Keratinocyte (primary cell): ENCODE measurements around the gene KLF11. TPM values are rescaled to one million over a fixed set of nuclear protein-coding genes. Genes with fewer than 3 reads are reported as not detected.
A peak's percentile ranks its signal among the peaks of the same experiment; 100 is the strongest.

Source experiments
- DNase-seq: peaks from one replicate; pipeline ENCODE4 v3.0.0-alpha.2; 2011; ENCODE audit warnings: low read depth, missing footprints, low spot score
- FAIRE-seq: peaks from 2 replicates; lab custom pipeline; 2011; peaks lifted over from hg19 to GRCh38; lab: Jason Lieb, UNC
- H2AFZ ChIP-seq: 2 replicates; pipeline ENCODE4 v1.6.0; 2012; ENCODE audit warnings: low read length, control low read depth, inconsistent platforms; ENCODE audit not compliant: control insufficient read depth
- H3K27ac ChIP-seq: 2 replicates; pipeline ENCODE4 v1.5.1; 2011; ENCODE audit warnings: low read length; ENCODE audit not compliant: control insufficient read depth, insufficient read depth
- H3K27me3 ChIP-seq: 3 replicates; pipeline ENCODE4 v1.6.0; 2011; ENCODE audit warnings: low read length; ENCODE audit not compliant: control insufficient read depth, insufficient read depth; ENCODE audit errors: extremely low read depth
- H3K36me3 ChIP-seq, 2 experiments: 2 replicates in 1 of 2; 3 replicates in 1 of 2; pipeline ENCODE4 v1.5.1; 2011; ENCODE audit warnings: low read length in 2 of 2, mild to moderate bottlenecking in 1 of 2; ENCODE audit not compliant: control insufficient read depth in 2 of 2, insufficient read depth in 2 of 2; ENCODE audit errors: extremely low read depth in 1 of 2
- H3K4me1 ChIP-seq: 3 replicates; pipeline ENCODE4 v1.5.1; 2011; ENCODE audit warnings: low read length; ENCODE audit not compliant: control insufficient read depth, insufficient read depth; ENCODE audit errors: extremely low read depth
- H3K4me2 ChIP-seq: 3 replicates; pipeline ENCODE4 v1.6.0; 2011; ENCODE audit warnings: low read depth, low read length; ENCODE audit not compliant: control insufficient read depth, insufficient read depth; ENCODE audit errors: extremely low read depth
- H3K4me3 ChIP-seq, 3 experiments: fragments of 200-600 bp in 1 of 3; sonication (generic) in 1 of 3; 2 replicates in 2 of 3; 3 replicates in 1 of 3; pipeline ENCODE4 v1.5.1; 2011 to 2016; ENCODE audit warnings: low read length in 3 of 3, mild to moderate bottlenecking in 3 of 3, control low read depth in 2 of 3, inconsistent platforms in 1 of 3, low read depth in 1 of 3, mixed read lengths in 1 of 3, mixed run types in 1 of 3, moderate library complexity in 1 of 3; ENCODE audit not compliant: control insufficient read depth in 2 of 3, insufficient read depth in 2 of 3; ENCODE audit errors: extremely low read depth in 1 of 3
- H3K79me2 ChIP-seq: 2 replicates; pipeline ENCODE4 v1.6.0; 2012; ENCODE audit warnings: low read length; ENCODE audit not compliant: control insufficient read depth, insufficient read depth
- H3K9ac ChIP-seq: 3 replicates; pipeline ENCODE4 v1.6.0; 2011; ENCODE audit warnings: low read length; ENCODE audit not compliant: control insufficient read depth, insufficient read depth; ENCODE audit errors: extremely low read depth
- H3K9me1 ChIP-seq: 3 replicates; pipeline ENCODE4 v1.6.0; 2011; ENCODE audit warnings: low read length; ENCODE audit not compliant: control insufficient read depth, insufficient read depth; ENCODE audit errors: extremely low read depth
- H3K9me3 ChIP-seq: 2 replicates; pipeline ENCODE4 v1.5.1; 2012; ENCODE audit warnings: low read depth, low read length; ENCODE audit not compliant: control insufficient read depth
- H4K20me1 ChIP-seq: 3 replicates; pipeline ENCODE4 v1.6.0; 2011; ENCODE audit warnings: low read length; ENCODE audit not compliant: control insufficient read depth, insufficient read depth; ENCODE audit errors: extremely low read depth
- EZH2 ChIP-seq: IDR thresholded peaks from one replicate; pipeline ENCODE4 v1.6.1; 2012; ENCODE audit warnings: inconsistent platforms, mild to moderate bottlenecking, low read length, moderate library complexity
- dilution Hi-C: fragments of 300-500 bp; cut with MboI; formaldehyde crosslinking; loops from one replicate; pipeline ENCODE4 v1.7.0; 2020; ENCODE audit warnings: low sequenced_read_pairs; ENCODE audit not compliant: extremely low pct_ligation_motif_present
- polyA plus RNA-seq, 5 experiments: library from polyadenylated mRNA; depleted of rRNA in 3 of 5; stranded (reverse) in 3 of 5; stranded (forward) in 1 of 5; unstranded in 1 of 5; fragments of >200 nt; gene quantifications; 1 replicate in 1 of 5; 2 replicates in 3 of 5; 3 replicates in 1 of 5; pipeline versions ENCODE4 v1.2.1 to v1.2.3, GENCODE V29; 2011 to 2012; ENCODE audit warnings: missing spikeins in 2 of 5, low read depth in 1 of 5, low replicate concordance in 1 of 5
- TF ChIP-seq, protein P1 (sequence below), 3 experiments: IDR thresholded peaks in 1 of 3; conservative IDR thresholded peaks in 1 of 3; optimal IDR thresholded peaks in 1 of 3; 2 replicates in 2 of 3; 3 replicates in 1 of 3; pipeline versions ENCODE3 to v1.5.1; 2011; ENCODE audit warnings: low read length in 3 of 3, mild to moderate bottlenecking in 3 of 3, moderate library complexity in 2 of 3, control low read depth in 1 of 3, inconsistent platforms in 1 of 3; ENCODE audit not compliant: insufficient read depth in 2 of 3; ENCODE audit errors: extremely low read depth in 1 of 3

The KLF11 gene
- polyA plus RNA-seq, 1 donor (not counting 4 experiments of a cell fraction or from before 2014, with no cell fraction given), result 7.0 TPM

DNA sequence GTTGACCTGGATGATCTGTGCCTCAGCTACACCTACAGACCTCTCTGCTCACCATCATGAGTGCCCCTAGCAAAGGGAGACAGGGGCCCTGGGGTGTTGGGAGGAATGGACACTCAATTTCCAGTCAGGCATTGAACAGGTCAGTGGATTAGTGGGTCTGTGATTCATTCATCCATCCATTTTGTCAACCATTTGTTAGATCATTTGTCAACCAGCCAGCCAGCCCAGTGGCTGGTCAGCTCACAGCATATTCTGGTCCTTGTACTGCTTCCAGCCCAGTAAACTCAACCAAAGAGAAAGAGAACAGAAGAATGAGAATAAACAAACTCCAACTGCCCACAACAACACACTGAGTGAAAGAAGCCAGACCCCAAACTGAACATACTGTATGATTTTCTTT lies 4.6 kb upstream of the KLF11 start:
- DNase-seq (no peak), FAIRE-seq (no peak)
- no peaks in the 10 kb centered on the region for H3K36me3 ChIP-seq
- H3K27me3 ChIP-seq, result peaks cover 10% of the 10 kb centered on the region
- H3K79me2 ChIP-seq, result no peaks in the 10 kb centered on the region
- dilution Hi-C loops, result loop anchor here (25.0 kb wide), 1 partner anchor 276 kb away; no protein-coding TSS in a partner anchor
- TF ChIP-seq, protein P1, sequence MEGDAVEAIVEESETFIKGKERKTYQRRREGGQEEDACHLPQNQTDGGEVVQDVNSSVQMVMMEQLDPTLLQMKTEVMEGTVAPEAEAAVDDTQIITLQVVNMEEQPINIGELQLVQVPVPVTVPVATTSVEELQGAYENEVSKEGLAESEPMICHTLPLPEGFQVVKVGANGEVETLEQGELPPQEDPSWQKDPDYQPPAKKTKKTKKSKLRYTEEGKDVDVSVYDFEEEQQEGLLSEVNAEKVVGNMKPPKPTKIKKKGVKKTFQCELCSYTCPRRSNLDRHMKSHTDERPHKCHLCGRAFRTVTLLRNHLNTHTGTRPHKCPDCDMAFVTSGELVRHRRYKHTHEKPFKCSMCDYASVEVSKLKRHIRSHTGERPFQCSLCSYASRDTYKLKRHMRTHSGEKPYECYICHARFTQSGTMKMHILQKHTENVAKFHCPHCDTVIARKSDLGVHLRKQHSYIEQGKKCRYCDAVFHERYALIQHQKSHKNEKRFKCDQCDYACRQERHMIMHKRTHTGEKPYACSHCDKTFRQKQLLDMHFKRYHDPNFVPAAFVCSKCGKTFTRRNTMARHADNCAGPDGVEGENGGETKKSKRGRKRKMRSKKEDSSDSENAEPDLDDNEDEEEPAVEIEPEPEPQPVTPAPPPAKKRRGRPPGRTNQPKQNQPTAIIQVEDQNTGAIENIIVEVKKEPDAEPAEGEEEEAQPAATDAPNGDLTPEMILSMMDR (optimal IDR thresholded peaks at IDR 0.05 in 1 of 3, IDR thresholded peaks at IDR 0.05 in 1 of 3, conservative IDR thresholded peaks at IDR 0.05 in 1 of 3; ENCODE audit: extremely low read depth in 1 of 3, insufficient read depth in 2 of 3, low read length in 3 of 3), result no peak
- TF ChIP-seq EZH2, result no peak
- H3K4me3 ChIP-seq, result no peak overlapping the region
- no peak overlapping the region for H3K9ac ChIP-seq
- H3K27ac ChIP-seq, result no peak overlapping the region
- no peak overlapping the region for H2AFZ ChIP-seq
- H3K4me2 ChIP-seq, result no peak overlapping the region
- H3K9me1 ChIP-seq, result no peaks in the 10 kb centered on the region
- peaks cover 28% of the 10 kb centered on the region for H3K4me1 ChIP-seq
- H4K20me1 ChIP-seq, result no peaks in the 10 kb centered on the region
- H3K9me3 ChIP-seq, result no peaks in the 10 kb centered on the region

DNA sequence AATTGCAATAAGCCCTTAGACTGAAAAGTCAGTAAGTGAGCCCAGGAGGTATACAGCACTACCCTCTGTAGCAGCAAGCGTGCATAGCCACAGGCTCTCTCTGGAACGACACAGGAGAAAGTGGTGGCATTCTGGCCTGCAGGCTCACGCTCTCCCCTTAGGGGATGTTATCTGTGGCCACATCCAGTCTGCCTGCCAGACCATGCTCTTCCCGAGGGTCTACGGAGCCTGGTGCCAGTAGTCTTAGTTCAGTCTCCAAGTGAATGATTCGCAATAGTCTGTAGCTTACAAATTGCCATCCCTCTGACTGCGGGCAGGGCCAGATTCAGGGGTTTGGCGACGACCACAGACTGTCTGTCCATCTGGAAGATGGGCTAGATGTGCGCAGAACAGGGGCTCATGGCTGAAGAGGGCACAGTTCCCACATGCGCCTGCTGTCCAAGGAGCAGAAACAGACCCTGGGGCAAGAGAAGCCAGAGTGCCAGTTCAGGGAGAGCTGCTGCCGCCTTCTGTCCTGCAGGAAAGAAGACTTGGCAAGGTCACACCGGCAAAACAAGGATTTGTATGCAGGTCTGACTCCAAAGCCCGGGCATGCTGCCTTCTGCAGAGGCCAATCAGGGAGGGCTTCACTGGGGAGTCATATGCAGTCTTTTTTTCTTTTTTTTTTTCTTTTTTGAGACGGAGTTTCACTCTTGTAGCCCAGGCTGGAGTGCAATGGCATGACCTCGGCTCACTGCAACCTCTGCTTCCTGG lies 3.5 kb upstream of the KLF11 start:
- H3K79me2 ChIP-seq, result no peaks in the 10 kb centered on the region
- H3K36me3 ChIP-seq, result no peaks in the 10 kb centered on the region
- H3K9me3 ChIP-seq, result no peaks in the 10 kb centered on the region
- H2AFZ ChIP-seq, result peak overlapping the region; percentile 44
- H3K27ac ChIP-seq, result no peak overlapping the region
- H3K4me2 ChIP-seq, result peak overlapping the region; percentile 22
- peaks cover 10% of the 10 kb centered on the region for H3K27me3 ChIP-seq
- TF ChIP-seq EZH2, result no peak
- TF ChIP-seq, protein P1 (optimal IDR thresholded peaks at IDR 0.05 in 1 of 3, IDR thresholded peaks at IDR 0.05 in 1 of 3, conservative IDR thresholded peaks at IDR 0.05 in 1 of 3; ENCODE audit: extremely low read depth in 1 of 3, insufficient read depth in 2 of 3, low read length in 3 of 3), result peak in 2 of 3 experiments; percentile 10 to 58
- FAIRE-seq (peak; percentile 61), DNase-seq (no peak)
- no peak overlapping the region for H3K4me3 ChIP-seq
- H4K20me1 ChIP-seq, result no peaks in the 10 kb centered on the region
- dilution Hi-C loops, result loop anchor here (25.0 kb wide), 1 partner anchor 278 kb away; no protein-coding TSS in a partner anchor
- H3K9ac ChIP-seq, result no peak overlapping the region
- no peaks in the 10 kb centered on the region for H3K9me1 ChIP-seq
- peaks cover 28% of the 10 kb centered on the region for H3K4me1 ChIP-seq
